Erythroblast (primary cell): Measurements from ENCODE around the gene HBA2.
"Not testable (repeated sequence)": the region's sequence is repeated elsewhere in the genome, so short reads cannot be mapped to it uniquely, and the experiment has no call there.

Source experiments
- DNase-seq, 2 experiments: peaks; one replicate each; lab custom pipeline; 2025; lab: John Stamatoyannopoulos, UW
- GATA1 ChIP-seq: IDR thresholded peaks from 2 replicates; pipeline ENCODE4 v1.6.1; 2011; ENCODE audit warnings: low read depth, mild to moderate bottlenecking, control low read depth, low read length, moderate library complexity
- POLR2A ChIP-seq: IDR thresholded peaks from 2 replicates; pipeline ENCODE4 v1.6.1; 2011; ENCODE audit warnings: mild to moderate bottlenecking, low read length

Gene HBA2

DNA sequence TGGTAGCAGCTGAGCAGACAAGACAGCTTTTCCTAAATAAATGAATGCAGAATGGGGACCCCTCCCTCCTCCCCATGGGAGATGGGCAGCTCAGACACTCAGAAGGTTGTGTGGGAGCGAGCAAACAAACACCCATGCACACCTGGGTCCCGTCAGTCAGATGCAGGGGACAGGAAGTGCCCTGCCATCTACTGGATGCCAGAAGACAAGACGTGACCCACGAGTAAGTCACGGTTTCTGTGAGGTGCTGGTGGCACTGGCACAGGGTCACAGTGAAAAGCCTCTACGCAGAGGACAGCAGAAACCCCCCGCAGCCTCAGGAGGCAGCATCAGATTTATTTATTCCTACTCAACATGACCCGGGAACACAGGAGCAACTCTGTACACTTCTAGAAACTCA is 16.0 kb downstream of the HBA2 start:
- peak; percentile 36 to 47 for DNase-seq
- TF ChIP-seq POLR2A = no peak
- no peak for TF ChIP-seq GATA1

- no peak for TF ChIP-seq POLR2A
- no peak for TF ChIP-seq GATA1
- no peak for DNase-seq
Measured at GRCh38 chr16:189604-190186, 17.0 kb downstream of the HBA2 start.

- no peak for DNase-seq
- TF ChIP-seq GATA1 (no peak), POLR2A (no peak)
Measured at GRCh38 chr16:191831-192230, 19.2 kb downstream of the HBA2 start.

DNA sequence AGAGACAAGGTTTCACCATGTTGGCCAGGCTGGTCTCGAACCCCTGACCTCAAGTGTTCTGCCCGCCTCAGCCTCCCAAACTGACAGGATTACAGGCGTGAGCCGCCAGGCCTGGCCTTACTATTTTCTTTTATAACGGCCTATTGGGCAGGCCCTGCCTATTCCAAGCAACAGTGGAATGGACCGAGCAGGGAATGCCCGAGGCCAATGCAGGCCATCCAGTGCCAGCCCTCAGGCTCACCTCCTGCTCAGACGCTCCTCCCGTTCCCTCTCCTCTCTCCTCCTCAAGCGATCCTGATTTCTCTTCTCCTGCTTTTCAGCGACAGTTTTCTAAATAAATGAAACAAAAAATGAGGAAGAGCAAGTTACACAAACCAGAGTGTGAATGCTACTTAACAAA is 20.0 kb downstream of the HBA2 start:
- no peak for DNase-seq
- no peak for TF ChIP-seq GATA1
- TF ChIP-seq POLR2A = no peak

GRCh38 chr16:193441-193840 is 20.8 kb downstream of the HBA2 start:
- TF ChIP-seq GATA1 (no peak), POLR2A (no peak)
- DNase-seq = no peak

DNA sequence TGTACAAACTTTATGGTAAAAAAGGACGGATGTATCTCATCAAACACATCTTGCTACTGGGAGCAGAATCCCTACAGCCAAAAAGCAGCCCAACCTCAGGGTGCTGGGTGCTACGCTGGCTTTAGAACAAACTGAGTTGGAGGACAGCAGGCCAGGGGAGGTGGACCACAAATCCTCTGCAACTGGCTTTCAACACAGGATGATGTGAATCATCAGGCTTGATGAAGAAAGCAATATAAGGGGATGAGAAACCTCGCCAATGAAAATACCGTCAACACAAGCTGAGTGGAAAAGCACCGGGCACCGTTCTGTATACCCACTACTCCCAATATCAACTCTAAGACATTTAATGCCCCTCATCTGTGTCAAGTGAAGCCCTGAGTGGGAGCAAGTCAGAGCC is 21.8 kb downstream of the HBA2 start:
- DNase-seq = no peak

DNA sequence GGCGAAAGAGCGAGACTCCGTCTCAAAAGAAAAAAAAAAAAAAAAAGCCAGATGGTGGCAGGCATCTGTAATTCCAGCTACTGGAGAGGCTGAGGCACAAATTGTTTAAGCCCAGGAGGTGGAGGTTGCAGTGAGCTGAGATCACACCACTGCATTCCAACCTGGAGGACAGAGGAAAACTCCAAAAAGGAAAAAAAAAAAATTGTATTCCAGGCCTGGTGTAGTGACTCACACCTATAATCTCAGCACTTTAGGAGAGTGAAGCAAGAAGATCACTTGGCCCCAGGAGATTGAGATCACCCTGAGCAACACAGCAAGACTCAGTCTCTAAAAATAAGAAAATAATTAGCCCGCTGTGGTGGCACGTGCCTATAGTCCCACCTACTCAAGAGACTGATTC is 27.7 kb downstream of the HBA2 start:
- no peak for DNase-seq
- TF ChIP-seq POLR2A = no peak
- TF ChIP-seq GATA1 = no peak

More for the DNA sequence above, 21.8 kb downstream of the HBA2 start:
- TF ChIP-seq GATA1 (no peak), POLR2A (no peak)

GRCh38 chr16:203246-203645 is 30.6 kb downstream of the HBA2 start:
- TF ChIP-seq GATA1 (no peak), POLR2A (no peak)
- DNase-seq = no peak

DNA sequence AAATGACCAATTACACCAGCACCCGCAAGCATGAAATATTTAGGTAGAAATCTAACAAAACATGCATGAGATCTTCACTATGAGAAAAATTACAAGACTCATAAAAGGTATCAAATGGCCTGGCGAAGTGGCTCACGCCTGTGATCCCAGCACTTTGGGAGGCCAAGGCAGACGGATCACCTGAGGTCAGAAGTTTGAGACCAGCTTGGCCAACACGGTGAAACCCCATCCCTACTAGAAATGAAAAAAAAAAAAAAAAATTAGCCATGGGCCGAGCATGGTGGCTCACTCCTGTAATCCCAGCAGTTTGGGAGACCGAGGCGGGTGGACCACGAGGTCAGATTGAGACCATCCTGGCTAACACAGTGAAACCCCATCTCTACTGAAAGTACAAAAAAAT is 31.4 kb downstream of the HBA2 start:
- not testable (repeated sequence) for DNase-seq

- not testable (repeated sequence) for DNase-seq
Measured at GRCh38 chr16:209359-209758, 36.7 kb downstream of the HBA2 start.

DNA sequence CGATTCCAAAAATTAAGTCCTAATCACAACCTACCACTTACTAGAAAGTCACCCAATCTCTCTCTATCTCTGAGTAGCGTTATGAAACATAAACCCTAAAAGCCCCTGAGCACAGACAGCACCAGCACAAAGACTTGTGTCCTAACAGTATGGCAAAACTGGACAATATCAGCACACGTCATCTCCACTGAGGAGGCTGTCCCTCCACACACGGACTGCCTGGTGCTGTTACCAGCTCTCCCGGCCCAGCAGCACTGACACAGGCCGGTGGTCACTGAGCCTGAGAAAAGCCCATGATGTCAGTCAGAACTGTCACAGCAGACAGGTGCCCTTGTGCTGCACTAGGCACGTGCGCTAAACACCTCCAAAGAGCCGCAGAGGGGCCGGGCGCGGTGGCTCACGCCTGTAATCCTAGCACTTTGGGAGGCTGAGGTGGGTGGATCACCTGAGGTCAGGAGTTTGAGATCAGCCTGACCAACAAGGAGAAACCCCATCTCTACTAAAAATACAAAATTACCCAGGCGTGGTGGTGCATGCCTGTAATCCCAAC is 39.0 kb downstream of the HBA2 start:
- DNase-seq = not testable (repeated sequence)

- TF ChIP-seq POLR2A (no peak), GATA1 (no peak)
- no peak for DNase-seq
Measured at GRCh38 chr16:212999-213398, 40.3 kb downstream of the HBA2 start.

DNA sequence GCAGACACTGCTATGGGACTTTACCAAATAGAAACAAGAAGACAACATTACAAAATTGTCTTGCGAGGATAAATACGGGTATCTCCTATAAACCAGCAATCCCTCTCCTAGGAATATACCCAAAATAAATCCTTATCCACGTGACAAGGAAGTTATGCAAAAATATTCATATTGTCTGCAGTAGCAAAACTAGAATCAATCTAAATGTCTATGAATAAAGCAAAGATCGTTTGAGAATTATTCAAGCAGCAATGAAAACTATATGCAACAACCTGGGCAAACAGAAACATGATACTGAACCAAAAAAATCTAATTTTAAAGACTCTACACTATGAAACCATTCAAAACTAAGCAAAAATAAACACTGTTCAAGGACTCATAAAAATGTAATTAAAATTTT is 47.3 kb downstream of the HBA2 start:
- DNase-seq = no peak
- no peak for TF ChIP-seq POLR2A
- TF ChIP-seq GATA1 = no peak
